ENCODE measurements around the gene EGFL7. TPM values are rescaled to one million over a fixed set of nuclear protein-coding genes. Genes with fewer than 3 reads are reported as not detected.

EGFL7 gene
- total RNA-seq, 2 donors from 2014 or later = 49.3 to 118 TPM

DNA sequence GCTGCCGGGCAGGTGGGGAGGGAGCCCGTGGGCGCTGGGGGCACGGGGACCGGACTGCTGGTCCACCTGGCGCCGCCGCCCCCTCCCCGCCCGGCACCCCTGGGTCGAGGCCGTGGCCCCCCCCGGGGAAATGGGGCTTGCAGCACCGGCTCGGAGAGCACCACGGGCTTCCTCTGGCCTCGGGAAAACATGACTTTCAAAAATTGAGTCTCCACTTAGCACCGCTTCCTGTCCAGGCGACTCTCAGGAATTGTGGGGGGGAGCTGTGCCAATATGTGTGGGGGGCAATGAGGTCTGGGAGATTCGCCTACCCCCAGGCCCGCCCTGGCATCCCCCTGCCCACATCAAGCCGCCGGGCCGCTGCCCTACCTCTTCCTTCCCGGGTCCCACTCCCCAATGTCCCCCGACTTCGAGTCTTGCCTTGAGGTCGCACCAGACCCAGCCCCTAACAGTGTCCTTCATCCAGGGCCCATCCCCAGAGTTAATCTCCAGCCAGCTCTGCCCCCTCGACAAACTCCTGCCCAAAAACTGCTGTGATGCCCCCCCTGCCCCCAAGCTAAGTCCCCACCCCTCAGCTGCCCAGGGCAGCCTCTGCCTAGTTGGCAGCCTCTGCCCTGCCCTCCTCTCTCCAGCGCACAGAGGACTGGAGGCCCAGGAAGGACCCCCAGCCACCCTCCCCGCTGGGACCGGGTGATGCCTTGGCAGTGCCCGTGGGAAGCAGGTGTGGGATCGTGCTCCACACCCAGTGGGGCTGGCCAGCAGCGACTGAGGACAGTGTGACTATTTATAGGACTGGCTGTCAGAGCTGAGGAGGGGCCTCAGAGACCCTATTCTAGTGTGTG, 3.9 kb downstream of the EGFL7 start:
- WGBS = 45% methylated on average over 20 of the region's 35 CpGs
- intact Hi-C loops (cut with DNase I) = no loop called here
- peak overlapping the region; percentile 27 to 48 for H3K4me3 ChIP-seq
- no peak for DNase-seq (ENCODE audit: low spot score)
- H3K27me3 ChIP-seq (replicated peaks; ENCODE audit: insufficient read depth) = no peaks in the 10 kb centered on the region
- H3K4me1 ChIP-seq (replicated peaks) = no peaks in the 10 kb centered on the region
- H3K9me3 ChIP-seq = no peaks in the 10 kb centered on the region
- H3K36me3 ChIP-seq = no peaks in the 10 kb centered on the region
- H3K27ac ChIP-seq = no peak overlapping the region
- TF ChIP-seq POLR2A (IDR thresholded peaks at IDR 0.05) (no peak), POLR2AphosphoS5 (IDR thresholded peaks at IDR 0.05) (no peak)
- TF ChIP-seq, protein P1, sequence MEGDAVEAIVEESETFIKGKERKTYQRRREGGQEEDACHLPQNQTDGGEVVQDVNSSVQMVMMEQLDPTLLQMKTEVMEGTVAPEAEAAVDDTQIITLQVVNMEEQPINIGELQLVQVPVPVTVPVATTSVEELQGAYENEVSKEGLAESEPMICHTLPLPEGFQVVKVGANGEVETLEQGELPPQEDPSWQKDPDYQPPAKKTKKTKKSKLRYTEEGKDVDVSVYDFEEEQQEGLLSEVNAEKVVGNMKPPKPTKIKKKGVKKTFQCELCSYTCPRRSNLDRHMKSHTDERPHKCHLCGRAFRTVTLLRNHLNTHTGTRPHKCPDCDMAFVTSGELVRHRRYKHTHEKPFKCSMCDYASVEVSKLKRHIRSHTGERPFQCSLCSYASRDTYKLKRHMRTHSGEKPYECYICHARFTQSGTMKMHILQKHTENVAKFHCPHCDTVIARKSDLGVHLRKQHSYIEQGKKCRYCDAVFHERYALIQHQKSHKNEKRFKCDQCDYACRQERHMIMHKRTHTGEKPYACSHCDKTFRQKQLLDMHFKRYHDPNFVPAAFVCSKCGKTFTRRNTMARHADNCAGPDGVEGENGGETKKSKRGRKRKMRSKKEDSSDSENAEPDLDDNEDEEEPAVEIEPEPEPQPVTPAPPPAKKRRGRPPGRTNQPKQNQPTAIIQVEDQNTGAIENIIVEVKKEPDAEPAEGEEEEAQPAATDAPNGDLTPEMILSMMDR (IDR thresholded peaks at IDR 0.05) = no peak

DNA sequence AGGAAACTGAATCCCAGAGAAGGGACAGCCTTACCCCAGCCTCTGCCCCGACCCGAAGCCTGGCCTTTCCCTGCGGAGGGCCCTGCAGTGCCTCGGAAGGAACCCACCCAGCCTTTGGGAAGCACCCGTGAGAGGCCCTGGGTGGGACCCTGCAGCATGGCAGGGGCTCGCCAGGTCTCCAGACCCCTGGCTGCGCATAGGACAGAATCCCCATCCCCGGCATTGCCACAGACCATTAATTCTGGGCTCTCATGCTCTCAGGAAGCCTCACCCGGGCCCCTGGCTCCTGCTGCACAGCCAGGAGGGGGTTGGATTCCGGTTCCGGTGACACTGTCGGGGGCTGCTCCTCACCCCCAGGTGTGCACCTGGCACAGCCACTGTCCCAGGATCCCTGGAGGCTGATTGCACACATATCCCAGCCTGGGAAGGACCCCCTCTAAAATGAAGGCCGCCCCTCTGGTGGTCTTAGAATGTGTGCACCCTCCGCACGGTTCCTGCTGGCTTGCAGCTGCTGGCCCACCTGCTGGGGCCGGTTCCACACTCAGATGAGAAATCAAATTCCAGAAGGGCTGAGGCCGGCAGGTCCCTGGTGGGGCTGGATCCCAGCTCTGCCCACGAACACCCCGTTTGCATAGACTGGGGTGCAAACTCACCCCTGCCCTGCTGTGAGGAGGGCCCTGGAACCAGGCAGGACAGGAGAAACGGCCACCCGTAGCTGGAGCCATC, 4.7 kb downstream of the EGFL7 start:
- Histone ChIP-seq H3K4me3 (peak overlapping the region in 1 of 2 donors; percentile 48), H3K9me3 (no peaks in the 10 kb centered on the region), H3K27ac (no peak overlapping the region), H3K4me1 (replicated peaks) (no peaks in the 10 kb centered on the region), H3K27me3 (replicated peaks; ENCODE audit: insufficient read depth) (no peaks in the 10 kb centered on the region), H3K36me3 (no peaks in the 10 kb centered on the region)
- no peak for DNase-seq (ENCODE audit: low spot score)
- TF ChIP-seq, protein P1 (IDR thresholded peaks at IDR 0.05) = no peak
- no peak for TF ChIP-seq POLR2A (IDR thresholded peaks at IDR 0.05)
- TF ChIP-seq POLR2AphosphoS5 (IDR thresholded peaks at IDR 0.05) = no peak
- WGBS = 80% methylated on average over 21 of the region's 21 CpGs
- intact Hi-C loops (cut with DNase I) = no loop called here

DNA sequence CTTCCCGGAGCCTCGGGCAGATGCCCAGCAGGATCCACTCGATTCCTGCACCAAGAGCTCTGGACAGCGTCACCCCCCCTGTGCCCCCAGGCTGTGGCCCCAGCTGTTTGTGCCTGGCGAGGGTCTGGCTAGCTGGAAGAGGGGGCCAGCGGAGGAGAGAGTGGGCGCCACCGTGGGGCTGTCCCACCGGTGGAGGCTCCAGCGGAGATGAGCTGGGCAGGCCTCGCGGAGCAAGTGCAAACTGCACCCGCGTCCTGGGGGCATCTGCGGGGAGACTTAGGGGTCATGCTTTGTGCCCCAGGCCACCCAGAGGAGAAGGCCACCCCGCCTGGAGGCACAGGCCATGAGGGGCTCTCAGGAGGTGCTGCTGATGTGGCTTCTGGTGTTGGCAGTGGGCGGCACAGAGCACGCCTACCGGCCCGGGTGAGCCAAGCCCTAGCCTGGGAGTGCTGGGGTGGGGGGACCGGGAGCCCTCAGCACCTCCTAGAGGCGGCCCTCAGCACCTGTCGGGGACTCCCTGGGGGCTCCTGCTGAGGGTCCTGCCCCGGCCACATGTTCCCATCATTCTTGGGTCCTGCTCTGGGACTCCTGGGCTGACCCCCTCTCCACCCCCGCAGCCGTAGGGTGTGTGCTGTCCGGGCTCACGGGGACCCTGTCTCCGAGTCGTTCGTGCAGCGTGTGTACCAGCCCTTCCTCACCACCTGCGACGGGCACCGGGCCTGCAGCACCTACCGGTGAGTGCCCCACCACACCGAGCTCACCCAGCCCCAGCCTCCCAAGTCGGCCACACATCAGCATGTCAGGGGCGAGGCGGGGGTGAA, 5.4 kb downstream of the EGFL7 start:
- 69% methylated on average over 28 of the region's 40 CpGs for WGBS
- TF ChIP-seq, protein P1 (IDR thresholded peaks at IDR 0.05) = no peak
- TF ChIP-seq POLR2A (IDR thresholded peaks at IDR 0.05) = no peak
- TF ChIP-seq POLR2AphosphoS5 (IDR thresholded peaks at IDR 0.05) = no peak
- no peaks in the 10 kb centered on the region for H3K9me3 ChIP-seq
- intact Hi-C loops (cut with DNase I) = no loop called here
- no peaks in the 10 kb centered on the region for H3K36me3 ChIP-seq
- H3K27ac ChIP-seq = no peak overlapping the region
- H3K27me3 ChIP-seq (replicated peaks; ENCODE audit: insufficient read depth) = no peaks in the 10 kb centered on the region
- DNase-seq (ENCODE audit: low spot score) = no peak
- no peaks in the 10 kb centered on the region for H3K4me1 ChIP-seq (replicated peaks)
- peak overlapping the region in 1 of 2 donors; percentile 48 for H3K4me3 ChIP-seq

DNA sequence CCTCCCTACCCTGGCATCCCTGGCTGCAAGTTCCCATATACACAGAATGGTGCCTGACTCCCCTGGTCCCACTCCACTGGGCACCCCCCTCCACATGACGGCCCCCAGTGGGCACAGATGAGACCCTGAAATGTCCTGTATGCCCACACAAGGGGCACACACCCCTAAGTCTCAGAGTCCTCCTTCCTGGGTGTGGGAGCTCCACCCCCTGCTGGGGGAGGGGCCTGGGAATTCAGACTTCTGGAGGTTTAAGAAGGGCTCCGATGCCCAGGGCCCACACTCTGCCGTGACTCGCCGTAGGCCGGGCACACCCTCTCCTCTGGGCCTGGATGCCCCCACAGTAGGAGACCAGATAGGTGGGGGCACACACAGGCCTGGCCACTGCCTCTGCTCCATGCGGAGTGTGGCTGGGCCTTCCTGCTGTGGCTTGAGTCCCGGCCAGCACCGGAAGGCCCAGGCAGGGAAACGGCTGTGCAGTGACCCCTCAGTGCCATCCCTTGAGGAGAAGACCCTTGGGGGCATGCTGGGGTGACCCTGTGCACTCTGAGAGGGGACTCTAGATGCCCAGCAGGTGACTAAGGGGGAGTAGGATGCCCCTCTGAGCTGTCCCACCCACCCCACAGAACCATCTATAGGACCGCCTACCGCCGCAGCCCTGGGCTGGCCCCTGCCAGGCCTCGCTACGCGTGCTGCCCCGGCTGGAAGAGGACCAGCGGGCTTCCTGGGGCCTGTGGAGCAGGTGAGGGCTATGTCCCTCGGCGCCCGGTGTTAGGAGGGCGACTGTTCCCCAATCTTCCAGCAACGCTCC, 6.5 kb downstream of the EGFL7 start:
- no peak overlapping the region for H3K27ac ChIP-seq
- no peaks in the 10 kb centered on the region for H3K36me3 ChIP-seq
- H3K27me3 ChIP-seq (replicated peaks; ENCODE audit: insufficient read depth) = no peaks in the 10 kb centered on the region
- no peak for DNase-seq (ENCODE audit: low spot score)
- 70% methylated on average over 22 of the region's 23 CpGs for WGBS
- intact Hi-C loops (cut with DNase I) = no loop called here
- H3K9me3 ChIP-seq = no peaks in the 10 kb centered on the region
- H3K4me1 ChIP-seq (replicated peaks) = no peaks in the 10 kb centered on the region
- TF ChIP-seq POLR2AphosphoS5 (IDR thresholded peaks at IDR 0.05) (no peak), POLR2A (IDR thresholded peaks at IDR 0.05) (no peak)
- TF ChIP-seq, protein P1 (IDR thresholded peaks at IDR 0.05) = no peak
- H3K4me3 ChIP-seq = no peak overlapping the region

Data from prostate gland (tissue), 2 donors.